DOHH2 (cell line): ENCODE data around the gene ENO1.
A peak's percentile ranks its signal among the peaks of the same experiment; 100 is the strongest.

Experiments
- H3F3A ChIP-seq: fragments of 200-600 bp; sonication (generic), shearing (Covaris generic); 2 replicates; pipeline ENCODE4 v1.6.0; 2016; ENCODE audit warnings: antibody characterized with exemption, mild to moderate bottlenecking; ENCODE audit not compliant: control insufficient read depth, insufficient read depth
- H3K27ac ChIP-seq: fragments of 200-600 bp; sonication (generic); 2 replicates; pipeline ENCODE4 v1.5.1; 2014; ENCODE audit warnings: low read depth, mild to moderate bottlenecking, low read length, moderate library complexity
- H3K27me3 ChIP-seq: fragments of 200-600 bp; sonication (generic); 2 replicates; pipeline ENCODE4 v1.6.1; 2014; ENCODE audit warnings: mild to moderate bottlenecking, low read length, mixed read lengths; ENCODE audit not compliant: control insufficient read depth
- H3K36me3 ChIP-seq: fragments of 200-600 bp; sonication (generic); 2 replicates; pipeline ENCODE4 v1.6.1; 2014; ENCODE audit warnings: mild to moderate bottlenecking, low read length, moderate library complexity, mixed read lengths; ENCODE audit not compliant: control insufficient read depth
- H3K4me1 ChIP-seq: fragments of 200-600 bp; sonication (generic); 2 replicates; pipeline ENCODE4 v1.6.1; 2014; ENCODE audit warnings: mild to moderate bottlenecking, low read length, mixed read lengths; ENCODE audit not compliant: control insufficient read depth
- H3K4me2 ChIP-seq: fragments of 200-600 bp; sonication (generic); 2 replicates; pipeline ENCODE4 v1.6.0; 2014; ENCODE audit warnings: mild to moderate bottlenecking, low read length, moderate library complexity
- H3K4me3 ChIP-seq: fragments of 200-600 bp; sonication (generic); 2 replicates; pipeline ENCODE4 v1.5.1; 2014; ENCODE audit warnings: mild to moderate bottlenecking, low read length, mixed read lengths
- H3K79me2 ChIP-seq: fragments of 200-600 bp; sonication (generic); 2 replicates; pipeline ENCODE4 v1.6.1; 2014; ENCODE audit warnings: mild to moderate bottlenecking, low read length, mixed read lengths; ENCODE audit not compliant: control insufficient read depth
- H3K9me2 ChIP-seq: fragments of 200-600 bp; sonication (generic); replicated peaks from 2 replicates; pipeline ENCODE4 v1.6.1; 2014; ENCODE audit warnings: mild to moderate bottlenecking, low read length, mixed read lengths; ENCODE audit not compliant: control insufficient read depth
- H3K9me3 ChIP-seq: fragments of 200-600 bp; sonication (generic); 2 replicates; pipeline ENCODE4 v1.6.1; 2014; ENCODE audit warnings: antibody characterized with exemption, low read length, mixed read lengths; ENCODE audit not compliant: control insufficient read depth, insufficient read depth
- H4K20me1 ChIP-seq: fragments of 200-600 bp; sonication (generic); 2 replicates; pipeline ENCODE4 v1.6.0; 2014; ENCODE audit warnings: low read depth, mild to moderate bottlenecking, antibody characterized with exemption, low read length, moderate library complexity; ENCODE audit not compliant: control insufficient read depth, insufficient read depth
- CTCF ChIP-seq: fragments of 200-600 bp; sonication (generic); IDR thresholded peaks from one replicate; pipeline ENCODE4 v1.5.1; 2014; ENCODE audit warnings: antibody characterized with exemption, mild to moderate bottlenecking, low read depth, low read length; ENCODE audit not compliant: poor library complexity, severe bottlenecking
- EZH2phosphoT487 ChIP-seq: fragments of 200-600 bp; sonication (generic); IDR thresholded peaks from 2 replicates; pipeline ENCODE4 v1.6.1; 2017; ENCODE audit warnings: borderline replicate concordance, mild to moderate bottlenecking, antibody characterized with exemption, low read length, moderate library complexity, mixed read lengths

Gene ENO1

GRCh38 chr1:8873506-8874229 lies 4.8 kb downstream of the ENO1 start:
- Histone ChIP-seq H3K4me1 (peaks cover 34% of the 10 kb centered on the region), H3K4me3 (no peak overlapping the region), H3K27ac (no peak overlapping the region), H4K20me1 (peaks cover 70% of the 10 kb centered on the region), H3K36me3 (peaks cover 99% of the 10 kb centered on the region), H3K9me2 (no peaks in the 10 kb centered on the region), H3K9me3 (no peaks in the 10 kb centered on the region), H3K79me2 (peaks cover 97% of the 10 kb centered on the region), H3K4me2 (peak overlapping the region; percentile 32), H3F3A (peaks cover 69% of the 10 kb centered on the region), H3K27me3 (no peaks in the 10 kb centered on the region)
- TF ChIP-seq EZH2phosphoT487: no peak
- no peak for TF ChIP-seq CTCF

- Histone ChIP-seq H3K4me1 (peaks cover 34% of the 10 kb centered on the region), H3K27ac (no peak overlapping the region), H3F3A (peaks cover 73% of the 10 kb centered on the region), H4K20me1 (peaks cover 70% of the 10 kb centered on the region), H3K36me3 (peaks cover 98% of the 10 kb centered on the region), H3K9me3 (no peaks in the 10 kb centered on the region), H3K9me2 (no peaks in the 10 kb centered on the region), H3K79me2 (peaks cover 90% of the 10 kb centered on the region), H3K4me3 (no peak overlapping the region), H3K27me3 (no peaks in the 10 kb centered on the region), H3K4me2 (no peak overlapping the region; the same call in 1 of the 2 replicates)
- TF ChIP-seq EZH2phosphoT487: no peak
- TF ChIP-seq CTCF: no peak
Observed at GRCh38 chr1:8873001-8873400, 5.5 kb downstream of the ENO1 start.

GRCh38 chr1:8871965-8872399 lies 6.5 kb downstream of the ENO1 start:
- no peaks in the 10 kb centered on the region for H3K9me2 ChIP-seq
- peaks cover 68% of the 10 kb centered on the region for H4K20me1 ChIP-seq
- TF ChIP-seq EZH2phosphoT487 (no peak), CTCF (no peak)
- no peak overlapping the region for H3K4me3 ChIP-seq
- no peak overlapping the region for H3K4me2 ChIP-seq
- peaks cover 80% of the 10 kb centered on the region for H3F3A ChIP-seq
- no peak overlapping the region for H3K27ac ChIP-seq
- no peaks in the 10 kb centered on the region for H3K27me3 ChIP-seq
- peaks cover 97% of the 10 kb centered on the region for H3K36me3 ChIP-seq
- H3K9me3 ChIP-seq: no peaks in the 10 kb centered on the region
- peaks cover 83% of the 10 kb centered on the region for H3K79me2 ChIP-seq
- peaks cover 34% of the 10 kb centered on the region for H3K4me1 ChIP-seq
